GM18951 (cell line): ENCODE results near the gene APMAP.

Experiments used
- POLR2A ChIP-seq: IDR thresholded peaks from 4 replicates; pipeline ENCODE4 v1.6.1; 2011; ENCODE audit warnings: mild to moderate bottlenecking; ENCODE audit not compliant: insufficient read length, insufficient read depth; ENCODE audit errors: extremely low read depth
- in situ Hi-C: fragments of 300-500 bp; cut with MboI; formaldehyde crosslinking; loops from one replicate; pipeline ENCODE4 v1.12.0; 2022; ENCODE audit warnings: low sequenced_read_pairs, mixed read lengths, inconsistent platforms; ENCODE audit not compliant: unreplicated experiment

APMAP gene

GRCh38 chr20:25032478-25033264 is 40.1 kb upstream of the APMAP start:
- in situ Hi-C loops = no loop called here
- TF ChIP-seq POLR2A = no peak

GRCh38 chr20:25032065-25032477 is 39.5 kb upstream of the APMAP start:
- in situ Hi-C loops = no loop called here
- TF ChIP-seq POLR2A = no peak

GRCh38 chr20:25031241-25031640 is 38.7 kb upstream of the APMAP start:
- no peak for TF ChIP-seq POLR2A

GRCh38 chr20:25030649-25031207 is 38.2 kb upstream of the APMAP start:
- in situ Hi-C loops = no loop called here

More at GRCh38 chr20:25031241-25031640, 38.7 kb upstream of the APMAP start:
- in situ Hi-C loops = no loop called here

GRCh38 chr20:25030007-25030648 is 37.6 kb upstream of the APMAP start:
- TF ChIP-seq POLR2A = no peak
- in situ Hi-C loops = no loop called here

More at GRCh38 chr20:25030649-25031207, 38.2 kb upstream of the APMAP start:
- TF ChIP-seq POLR2A = no peak

- in situ Hi-C loops = no loop called here
Observed at GRCh38 chr20:25025986-25026605, 33.5 kb upstream of the APMAP start.

GRCh38 chr20:25025091-25025861 is 32.7 kb upstream of the APMAP start:
- in situ Hi-C loops = no loop called here
- TF ChIP-seq POLR2A = no peak

More at GRCh38 chr20:25025986-25026605, 33.5 kb upstream of the APMAP start:
- no peak for TF ChIP-seq POLR2A

- TF ChIP-seq POLR2A = no peak
- in situ Hi-C loops = no loop called here
Observed at GRCh38 chr20:25024171-25024570, 31.6 kb upstream of the APMAP start.

- no peak for TF ChIP-seq POLR2A
- in situ Hi-C loops = no loop called here
Observed at GRCh38 chr20:25023356-25023755, 30.8 kb upstream of the APMAP start.

GRCh38 chr20:25022680-25023079 is 30.1 kb upstream of the APMAP start:
- no peak for TF ChIP-seq POLR2A
- in situ Hi-C loops = no loop called here

GRCh38 chr20:25021336-25021735 is 28.8 kb upstream of the APMAP start:
- in situ Hi-C loops = no loop called here
- TF ChIP-seq POLR2A = no peak

GRCh38 chr20:25020901-25021301 is 28.4 kb upstream of the APMAP start:
- no peak for TF ChIP-seq POLR2A
- in situ Hi-C loops = no loop called here

GRCh38 chr20:25020345-25020744 is 27.8 kb upstream of the APMAP start:
- no peak for TF ChIP-seq POLR2A
- in situ Hi-C loops = no loop called here
